ENCODE data around the gene SEPTIN3.

SEPTIN3 gene

DNA sequence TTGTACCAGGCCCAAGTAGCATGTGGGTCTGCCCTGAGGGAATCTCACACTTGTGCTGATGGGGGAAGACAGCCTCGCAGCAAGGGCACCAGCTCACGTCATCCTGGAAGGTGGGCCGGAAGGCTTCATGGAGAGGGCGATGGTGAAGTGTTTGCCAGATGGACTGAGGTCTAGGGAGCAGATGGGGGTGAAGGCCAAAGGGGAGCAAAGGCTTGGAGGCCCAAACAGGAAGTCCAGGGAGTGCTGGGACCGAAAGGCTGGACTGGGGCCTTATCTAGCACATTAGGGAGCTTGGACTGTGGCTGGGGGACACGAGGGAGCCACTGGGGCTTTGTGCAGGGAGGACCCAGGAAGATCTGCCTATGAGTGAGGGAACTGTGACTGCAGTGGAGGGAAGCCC, 41.4 kb upstream of the SEPTIN3 start:
- no peak for TF ChIP-seq CTCF (IDR thresholded peaks at IDR 0.05)

DNA sequence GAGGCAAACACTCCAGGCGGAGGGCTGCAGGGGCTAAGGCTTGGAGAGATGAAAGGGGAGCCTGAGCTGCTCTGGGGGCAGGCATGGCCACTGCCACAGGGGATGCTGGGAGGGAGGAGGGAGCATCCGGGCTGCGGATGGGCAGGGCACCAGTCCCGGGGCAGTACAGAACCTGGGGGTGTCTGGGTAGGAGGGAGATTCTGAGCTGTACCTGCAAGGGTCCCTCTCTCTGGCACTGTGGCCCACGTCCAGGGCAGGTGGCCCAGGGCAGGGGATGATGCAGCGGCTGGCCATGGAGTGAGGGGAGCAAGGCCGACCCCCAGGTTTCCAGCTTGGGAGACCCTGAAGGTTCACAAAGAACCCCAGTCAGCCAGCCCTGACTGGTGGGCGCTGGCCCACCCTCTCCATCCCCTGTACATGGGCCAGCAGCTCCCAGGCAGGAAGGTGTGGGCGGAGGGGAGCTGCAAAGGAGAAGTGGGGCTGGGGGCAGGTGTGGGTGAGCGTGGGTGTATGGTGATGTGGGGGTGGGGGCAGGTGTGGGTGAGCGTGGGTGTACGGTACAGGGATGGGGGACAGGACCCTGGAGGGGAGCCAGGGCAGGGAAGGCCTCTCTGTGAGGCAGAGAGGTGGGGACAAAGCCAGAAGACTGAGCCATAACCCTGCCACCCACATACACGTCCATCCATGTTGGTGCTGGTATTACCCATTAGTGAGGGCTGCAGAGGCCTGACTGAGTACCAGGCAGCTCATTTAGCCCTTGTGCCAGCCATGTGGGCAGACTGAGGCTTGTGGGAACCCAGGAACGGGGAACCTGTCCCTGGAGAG, 40.4 kb upstream of the SEPTIN3 start:
- TF ChIP-seq CTCF (IDR thresholded peaks at IDR 0.05) = no peak

- TF ChIP-seq CTCF (IDR thresholded peaks at IDR 0.05) = no peak
Observed at GRCh38 chr22:41929418-41929810, 39.8 kb upstream of the SEPTIN3 start.

GRCh38 chr22:41931701-41932269, 37.5 kb upstream of the SEPTIN3 start:
- no peak for TF ChIP-seq CTCF (IDR thresholded peaks at IDR 0.05)

- no peak for TF ChIP-seq CTCF (IDR thresholded peaks at IDR 0.05)
Observed at GRCh38 chr22:41932353-41932752, 36.9 kb upstream of the SEPTIN3 start.

DNA sequence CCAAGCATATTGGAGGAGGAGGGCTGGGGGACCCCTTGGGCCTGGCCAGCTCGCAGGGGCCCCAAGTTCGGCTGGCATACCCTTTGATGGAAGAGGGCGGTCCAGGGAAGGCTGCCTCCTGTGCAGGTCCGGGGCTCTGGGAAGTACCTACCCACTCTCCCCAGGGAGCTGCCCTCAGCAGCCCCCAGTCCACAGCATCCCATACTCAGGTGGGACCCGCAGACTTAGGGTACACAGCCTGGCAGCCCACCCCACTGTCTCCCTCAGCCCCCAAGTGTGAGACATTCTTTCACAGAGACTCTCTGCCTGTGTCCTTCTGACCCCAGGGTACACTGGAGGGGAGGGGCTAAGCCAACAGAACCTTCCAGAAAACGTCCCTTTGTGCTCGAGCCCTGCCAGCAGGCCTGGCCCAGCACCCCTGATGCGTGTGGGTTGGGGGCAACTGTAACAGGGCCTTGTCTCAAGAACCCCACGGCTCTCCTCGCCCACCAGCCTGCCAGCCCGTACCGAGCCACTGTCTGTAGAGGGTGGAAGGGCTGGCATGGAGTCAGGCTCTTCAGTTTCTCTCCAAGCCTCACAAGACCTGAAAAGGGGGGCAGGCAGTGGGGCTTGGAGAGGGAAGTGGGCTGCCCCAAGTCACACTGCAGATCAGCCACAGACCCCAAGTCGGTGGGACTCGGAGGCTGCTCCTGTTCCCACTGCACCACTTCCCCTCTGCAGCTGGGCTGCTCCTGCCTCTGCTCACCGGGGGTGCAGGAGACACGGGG, 35.6 kb upstream of the SEPTIN3 start:
- no peak for TF ChIP-seq CTCF (IDR thresholded peaks at IDR 0.05)

- no peak for TF ChIP-seq CTCF (IDR thresholded peaks at IDR 0.05)
Observed at GRCh38 chr22:41934284-41935014, 34.8 kb upstream of the SEPTIN3 start.
